Activated CD4-positive, alpha-beta T cell treated with anti-CD3 and anti-CD28 coated beads, Interleukin-2, amount 50 U/mL, for 1 hour (primary cell): ENCODE results near the gene TMEM182.

Experiments used
- DNase-seq: peaks from one replicate; pipeline ENCODE4 v3.0.0-alpha.2; 2020

Gene TMEM182

DNA sequence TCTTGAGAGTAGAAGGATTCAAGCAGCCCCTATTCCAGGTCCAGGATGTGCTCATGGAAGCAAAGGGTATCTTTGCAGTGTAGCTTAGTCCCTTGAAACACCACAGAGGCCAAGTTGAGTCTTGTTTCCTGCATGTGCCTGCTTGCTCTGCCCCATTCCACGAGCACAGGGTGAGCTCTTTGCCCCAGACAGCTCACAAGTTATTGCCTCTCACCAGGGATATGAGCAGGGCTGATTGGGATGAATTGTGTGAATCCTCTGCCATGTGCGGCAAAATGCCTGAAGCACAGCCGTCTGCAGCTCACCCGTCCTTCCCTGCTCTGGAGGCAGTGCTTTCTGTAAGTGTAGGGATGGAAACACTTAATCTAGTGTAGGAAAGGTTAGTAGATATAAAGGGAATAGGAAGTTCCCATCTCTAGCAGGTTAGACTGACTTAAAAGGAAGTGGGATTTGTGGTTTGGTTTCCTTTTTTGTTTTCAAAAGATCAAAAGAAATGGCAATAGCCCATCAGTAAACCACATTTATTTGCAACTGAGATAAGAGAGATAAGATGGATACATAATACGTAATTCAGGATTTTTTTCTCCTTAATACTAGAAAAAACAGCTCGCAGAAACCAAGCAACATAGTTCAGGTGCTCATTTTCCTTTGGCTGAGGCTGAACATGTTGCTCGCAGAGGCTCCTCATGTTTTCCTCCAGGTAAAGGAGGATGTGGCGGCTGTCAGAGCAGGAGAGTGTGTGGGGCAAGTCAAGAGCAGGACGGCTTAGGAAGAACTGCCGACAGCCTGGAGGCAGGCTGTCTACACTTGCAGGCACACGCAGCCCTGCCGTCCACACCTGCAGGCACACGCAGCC lies 41.4 kb downstream of the TMEM182 start:
- no peak for DNase-seq

- DNase-seq, result no peak
These were observed 42.0 kb downstream of the TMEM182 start for GRCh38 chr2:102803897-102804217.

GRCh38 chr2:102806250-102806837 lies 44.5 kb downstream of the TMEM182 start:
- peak; percentile 22 for DNase-seq

GRCh38 chr2:102809291-102810189 lies 47.7 kb downstream of the TMEM182 start:
- DNase-seq, result no peak

DNA sequence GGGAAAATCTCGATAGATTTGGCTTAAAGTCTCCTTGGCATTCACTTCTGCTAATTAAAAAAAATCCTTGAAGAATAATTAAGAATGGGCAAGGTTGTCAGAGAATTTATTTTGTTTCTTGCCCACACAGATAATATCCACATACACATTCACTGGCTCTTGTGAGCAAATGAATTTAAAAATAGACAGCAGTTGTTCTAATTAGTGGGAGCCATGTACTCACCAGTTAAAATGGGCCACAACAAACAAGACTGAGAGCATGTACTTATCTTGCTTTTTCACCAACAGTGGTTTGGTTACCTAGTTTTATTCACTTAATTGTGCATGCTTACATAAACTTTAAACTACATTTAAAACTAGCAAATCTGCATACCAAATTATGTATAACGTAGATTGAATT lies 53.5 kb downstream of the TMEM182 start:
- no peak for DNase-seq

DNA sequence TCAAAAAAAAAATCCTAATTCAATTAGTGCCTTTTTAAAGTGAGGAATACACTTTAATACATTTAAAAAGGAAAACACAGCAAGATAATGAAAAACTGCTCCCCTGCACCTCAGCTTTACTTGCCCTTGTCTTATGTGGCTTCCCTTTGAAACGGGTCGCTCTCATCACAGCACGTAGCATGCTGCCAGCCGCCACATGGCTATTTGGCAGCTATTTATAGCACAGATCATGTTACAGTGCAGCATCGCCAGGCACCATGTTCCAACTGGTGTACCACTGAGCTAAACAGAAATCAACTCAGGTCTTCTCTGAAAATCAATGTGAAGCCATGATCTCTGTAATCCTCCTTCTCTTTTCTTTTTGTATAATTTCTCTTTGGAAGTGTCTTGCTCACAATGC lies 65.1 kb downstream of the TMEM182 start:
- DNase-seq, result no peak

DNA sequence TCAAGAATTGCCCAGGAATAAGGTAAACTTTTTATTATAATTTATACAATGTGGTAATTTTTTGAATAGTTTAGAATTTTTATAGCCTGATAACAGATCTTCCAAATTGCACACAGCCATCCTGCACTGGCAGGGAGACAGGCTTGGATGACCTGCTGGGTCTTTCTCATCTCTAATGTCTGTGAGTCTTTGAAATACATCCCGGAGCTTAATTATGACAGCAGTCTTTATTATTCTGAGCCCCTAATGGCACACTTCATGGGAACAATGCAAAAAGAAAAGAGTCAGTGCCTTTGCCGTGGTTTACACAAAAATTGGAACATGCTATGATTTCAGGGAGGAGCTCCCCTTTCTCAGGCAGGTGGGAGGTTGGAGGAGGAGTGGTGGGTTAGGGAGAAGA lies 71.0 kb downstream of the TMEM182 start:
- no peak for DNase-seq

DNA sequence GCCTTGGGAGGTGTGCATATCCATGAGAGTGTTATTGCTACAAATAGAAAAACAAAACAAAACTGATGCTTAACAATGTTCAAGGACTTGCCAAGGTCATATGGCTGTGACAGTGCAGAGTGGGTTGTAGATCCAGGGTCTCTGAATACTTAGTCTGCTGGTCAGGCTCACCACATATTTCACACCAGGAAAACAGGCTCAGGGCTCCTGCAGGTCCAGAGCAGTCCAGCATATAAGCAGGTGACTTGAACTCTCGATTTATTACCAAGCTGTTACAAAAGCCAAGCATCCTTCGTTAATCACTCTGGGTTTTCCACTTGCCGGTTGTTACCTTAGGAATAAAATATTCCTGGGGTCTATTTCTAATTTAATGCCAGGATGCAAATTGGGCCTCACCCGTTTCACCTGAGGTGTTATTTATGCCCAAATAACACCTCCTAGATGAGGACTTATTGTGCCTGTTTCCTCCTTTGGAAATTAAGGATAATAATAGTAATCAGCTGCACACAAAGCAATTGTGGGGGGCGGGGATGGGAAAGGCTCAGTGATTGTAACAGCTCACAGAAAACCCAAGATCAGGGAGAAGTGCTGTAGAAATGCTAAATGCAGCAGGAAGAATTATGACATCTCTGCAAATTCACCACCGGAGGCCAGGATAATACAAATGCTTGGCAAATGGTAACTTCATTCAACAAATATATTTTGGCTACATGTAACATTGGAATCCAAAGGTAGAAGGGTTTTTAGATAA lies 72.9 kb downstream of the TMEM182 start:
- DNase-seq, result no peak

DNA sequence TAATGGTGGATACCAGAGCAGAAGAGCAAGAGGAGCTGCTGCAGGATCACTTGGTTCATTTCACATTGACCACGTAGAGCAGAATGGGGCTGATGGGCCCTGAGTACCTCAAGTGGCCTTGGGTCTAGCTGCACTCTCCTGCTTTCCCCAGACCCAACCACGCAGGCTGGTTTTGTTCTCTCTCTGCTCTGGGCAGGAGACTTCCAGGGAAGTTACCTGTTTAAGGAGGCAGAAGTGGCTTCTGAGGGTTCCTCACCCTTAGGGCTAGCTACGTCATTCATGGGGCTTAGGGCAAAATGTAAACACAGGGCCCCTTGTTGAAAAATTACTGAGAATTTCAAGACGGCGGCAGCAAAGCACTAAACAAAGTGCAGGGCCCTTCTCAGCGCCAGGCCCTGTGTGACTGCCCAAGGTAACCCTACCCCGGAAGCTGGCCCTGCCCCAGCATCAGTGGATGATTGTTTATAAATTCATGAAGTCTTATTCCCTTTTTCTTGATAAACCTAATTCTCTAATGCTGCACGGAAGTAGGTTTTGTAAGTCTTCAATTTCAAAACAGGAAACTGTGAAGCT lies 75.9 kb downstream of the TMEM182 start:
- DNase-seq, result no peak

GRCh38 chr2:102839668-102840388 lies 78.0 kb downstream of the TMEM182 start:
- no peak for DNase-seq

DNA sequence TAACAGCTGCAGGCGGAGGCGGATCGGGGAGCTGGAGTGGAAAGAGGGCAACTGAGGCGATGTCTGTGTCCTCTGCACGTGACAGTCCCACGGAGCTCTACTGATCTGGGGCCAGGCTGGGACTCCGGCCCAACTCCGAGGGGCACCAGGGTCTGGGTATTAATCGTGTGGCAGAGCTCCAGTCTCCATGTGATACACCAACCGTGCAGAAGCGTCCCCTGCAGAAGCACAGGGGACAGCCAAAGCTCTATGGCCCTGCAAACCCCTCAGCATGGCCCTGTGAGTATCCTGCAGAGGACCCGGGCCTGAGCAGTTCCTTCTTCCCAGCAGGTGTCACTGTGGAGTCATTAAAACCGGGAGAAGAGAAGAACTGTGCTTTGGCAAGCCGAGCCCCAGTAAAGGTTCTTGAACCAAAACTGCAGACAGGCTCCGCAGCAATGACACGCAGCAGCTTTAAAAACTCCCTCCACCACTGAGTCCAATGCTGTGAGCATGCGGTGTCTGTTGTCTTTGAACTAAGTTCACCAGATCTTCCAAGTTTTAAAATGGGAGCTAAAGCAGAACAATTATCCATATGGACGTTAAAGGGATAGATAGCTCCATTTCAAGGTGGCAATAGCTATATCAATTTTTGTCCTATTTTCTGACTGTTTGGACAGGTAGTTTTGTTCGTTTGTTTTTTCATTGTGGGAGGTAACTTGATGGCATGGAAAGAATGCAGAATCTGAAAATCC lies 79.4 kb downstream of the TMEM182 start:
- DNase-seq, result no peak

DNA sequence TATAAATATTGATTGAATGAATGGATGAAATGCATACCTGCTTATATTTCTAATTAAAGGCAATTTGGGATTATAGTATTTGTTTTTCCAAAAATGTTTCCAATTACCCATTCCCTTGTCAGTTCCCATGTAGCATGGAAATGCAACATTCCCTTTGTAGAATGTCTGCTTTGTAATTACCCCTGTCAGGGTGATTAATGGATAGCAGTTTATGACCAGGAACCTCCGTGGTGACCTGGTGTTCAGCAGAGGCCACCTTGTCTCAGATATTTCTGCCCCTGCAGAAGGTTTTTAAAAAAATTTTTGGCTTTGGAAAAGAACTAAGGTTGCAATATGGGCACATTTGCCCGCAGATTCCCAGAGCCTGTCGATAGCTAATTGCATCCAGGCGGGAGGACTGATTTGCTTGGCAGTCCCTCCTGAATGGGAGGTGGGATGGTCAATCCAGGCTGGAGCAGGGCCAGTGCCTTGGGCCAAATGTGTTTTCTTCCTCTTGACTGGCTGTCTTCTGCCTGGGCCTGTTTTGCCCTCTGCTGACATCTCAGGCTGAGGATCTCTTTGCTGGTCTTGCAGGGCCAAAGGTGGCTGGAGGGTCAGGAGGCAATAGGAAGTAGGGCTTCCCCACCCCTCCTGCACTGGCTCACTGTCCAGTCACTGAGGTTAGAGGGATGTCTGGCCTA lies 82.1 kb downstream of the TMEM182 start:
- no peak for DNase-seq

DNA sequence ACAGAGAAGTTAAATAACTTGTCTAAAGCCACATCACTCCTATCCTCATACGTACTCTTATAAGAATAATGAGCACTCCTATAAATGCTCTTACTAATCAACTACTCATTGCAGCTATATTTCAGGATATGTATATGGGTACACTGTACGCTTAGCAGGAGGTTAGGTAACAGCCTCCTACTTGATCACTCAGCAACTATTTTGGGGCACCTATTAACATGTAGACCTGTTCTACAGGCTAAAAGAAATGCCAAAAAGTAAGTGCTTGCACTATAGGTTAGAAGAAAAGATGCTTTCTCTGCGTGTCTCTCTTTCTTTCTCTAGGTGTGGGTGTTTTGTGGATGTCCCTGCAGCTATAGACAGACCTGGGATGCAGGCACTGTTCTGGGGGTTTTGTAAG lies 83.1 kb downstream of the TMEM182 start:
- no peak for DNase-seq

- DNase-seq, result no peak
These were observed 86.6 kb downstream of the TMEM182 start for GRCh38 chr2:102848366-102848839.

- no peak for DNase-seq
These were observed 89.1 kb downstream of the TMEM182 start for GRCh38 chr2:102850888-102851287.

DNA sequence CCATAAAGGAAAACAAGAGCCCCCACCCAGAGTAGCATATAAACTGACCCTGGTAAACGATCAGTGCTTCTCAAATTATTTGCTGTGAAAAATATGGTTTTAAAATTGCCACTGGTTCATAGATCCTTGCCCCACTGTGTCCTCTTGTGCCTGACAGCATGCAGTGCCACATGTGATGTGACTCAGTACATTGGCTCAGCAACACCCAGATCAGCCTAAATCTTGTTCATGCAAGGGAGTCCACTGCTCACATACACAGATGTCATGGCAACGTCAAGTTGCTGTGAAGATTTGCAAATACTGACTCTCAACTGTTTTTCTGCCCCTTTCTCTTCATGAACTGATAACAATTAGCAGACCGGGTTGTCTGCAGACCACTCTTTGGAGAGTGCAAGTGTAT lies 91.0 kb downstream of the TMEM182 start:
- no peak for DNase-seq
